DND-41 (cell line): ENCODE results near the gene C1QTNF5.

ENCODE experiments used
- EZH2 ChIP-seq: IDR thresholded peaks from 3 replicates; pipeline ENCODE4 v1.6.1; 2012; ENCODE audit warnings: borderline replicate concordance, low read depth, mild to moderate bottlenecking, moderate library complexity, low read length, inconsistent platforms; ENCODE audit not compliant: severe bottlenecking
- TF ChIP-seq, protein P1 (sequence below): IDR thresholded peaks from 2 replicates; pipeline ENCODE4 v1.5.1; 2012; ENCODE audit warnings: borderline replicate concordance, low read length, moderate library complexity, mild to moderate bottlenecking; ENCODE audit not compliant: poor library complexity, severe bottlenecking; ENCODE audit errors: extremely low read depth

DNA sequence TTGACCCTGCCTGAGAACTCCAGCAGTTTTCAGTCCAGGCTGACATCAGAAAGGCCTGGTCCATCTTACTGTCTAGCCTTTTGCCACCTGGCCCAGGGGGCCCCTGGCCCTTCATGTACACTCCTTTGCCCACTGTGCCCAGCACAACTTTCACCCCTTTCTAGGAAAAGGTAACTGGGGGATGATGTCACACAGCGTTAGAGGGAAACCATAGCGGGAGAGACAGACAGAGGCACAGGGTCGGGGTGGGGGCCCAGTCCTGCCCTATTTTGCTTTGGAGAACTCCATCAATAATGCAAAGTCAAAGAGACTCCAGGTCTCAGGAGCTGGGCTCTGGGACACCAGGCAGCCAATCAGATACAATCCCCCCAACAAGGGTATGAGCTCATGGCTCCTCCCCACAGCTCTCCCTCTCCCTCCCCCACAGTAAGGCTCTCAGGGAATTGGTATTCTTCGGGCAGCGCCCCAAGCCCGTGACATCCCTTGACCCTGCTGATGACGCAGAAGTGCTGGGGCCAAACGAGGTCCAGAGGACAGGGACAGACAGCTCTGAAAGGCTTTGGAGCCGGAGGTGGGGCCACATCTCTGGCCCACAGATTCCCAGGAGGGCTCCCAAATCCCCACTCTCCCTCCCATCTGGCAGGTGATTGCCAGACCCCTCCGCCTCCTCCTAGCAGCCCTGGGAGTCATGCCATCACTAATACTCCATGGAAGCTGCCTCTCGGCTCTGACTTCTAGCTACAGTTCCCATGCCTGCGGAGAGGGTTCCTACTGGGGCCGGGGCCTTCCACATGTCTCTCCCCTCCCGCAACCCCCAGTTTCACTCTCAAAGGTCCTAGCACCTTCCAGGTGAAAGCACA, 34.9 kb upstream of the C1QTNF5 start:
- TF ChIP-seq, protein P1, sequence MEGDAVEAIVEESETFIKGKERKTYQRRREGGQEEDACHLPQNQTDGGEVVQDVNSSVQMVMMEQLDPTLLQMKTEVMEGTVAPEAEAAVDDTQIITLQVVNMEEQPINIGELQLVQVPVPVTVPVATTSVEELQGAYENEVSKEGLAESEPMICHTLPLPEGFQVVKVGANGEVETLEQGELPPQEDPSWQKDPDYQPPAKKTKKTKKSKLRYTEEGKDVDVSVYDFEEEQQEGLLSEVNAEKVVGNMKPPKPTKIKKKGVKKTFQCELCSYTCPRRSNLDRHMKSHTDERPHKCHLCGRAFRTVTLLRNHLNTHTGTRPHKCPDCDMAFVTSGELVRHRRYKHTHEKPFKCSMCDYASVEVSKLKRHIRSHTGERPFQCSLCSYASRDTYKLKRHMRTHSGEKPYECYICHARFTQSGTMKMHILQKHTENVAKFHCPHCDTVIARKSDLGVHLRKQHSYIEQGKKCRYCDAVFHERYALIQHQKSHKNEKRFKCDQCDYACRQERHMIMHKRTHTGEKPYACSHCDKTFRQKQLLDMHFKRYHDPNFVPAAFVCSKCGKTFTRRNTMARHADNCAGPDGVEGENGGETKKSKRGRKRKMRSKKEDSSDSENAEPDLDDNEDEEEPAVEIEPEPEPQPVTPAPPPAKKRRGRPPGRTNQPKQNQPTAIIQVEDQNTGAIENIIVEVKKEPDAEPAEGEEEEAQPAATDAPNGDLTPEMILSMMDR: no peak
- TF ChIP-seq EZH2: no peak
